GM12878 (cell line): ENCODE measurements around the gene MYL12B. TPM values are rescaled to one million over a fixed set of nuclear protein-coding genes. Genes with fewer than 3 reads are reported as not detected.

ENCODE experiments used
- E2F8 ChIP-seq: fragments of 450-650 bp; IDR thresholded peaks from 2 replicates; pipeline ENCODE4 v1.6.1; 2018; ENCODE audit warnings: mild to moderate bottlenecking, low read depth, moderate library complexity; ENCODE audit not compliant: partially characterized antibody
- EGR1 ChIP-seq, 2 experiments: IDR thresholded peaks; 1 replicate in 1 of 2; 2 replicates in 1 of 2; pipeline ENCODE4 v1.6.1; 2011 to 2012; ENCODE audit warnings: low read depth in 2 of 2, low read length in 2 of 2, borderline replicate concordance in 1 of 2, mild to moderate bottlenecking in 1 of 2, moderate library complexity in 1 of 2
- ETV6 ChIP-seq, 2 experiments: fragments of 450-650 bp in 1 of 2; IDR thresholded peaks in 1 of 2; conservative IDR thresholded peaks in 1 of 2; 2 replicates each; pipeline ENCODE4 v1.6.1; 2014; ENCODE audit warnings: antibody characterized with exemption in 1 of 2, borderline replicate concordance in 1 of 2, low read depth in 1 of 2, mild to moderate bottlenecking in 1 of 2, moderate library complexity in 1 of 2
- KLF5 ChIP-seq: fragments of 450-650 bp; IDR thresholded peaks from 2 replicates; pipeline ENCODE4 v1.6.1; 2014; ENCODE audit warnings: mild to moderate bottlenecking; ENCODE audit not compliant: partially characterized antibody
- NFXL1 ChIP-seq: fragments of 450-650 bp; IDR thresholded peaks from 2 replicates; pipeline ENCODE4 v1.6.1; 2017; ENCODE audit warnings: antibody characterized with exemption, mild to moderate bottlenecking, borderline replicate concordance
- NR2F1 ChIP-seq: fragments of 450-650 bp; conservative IDR thresholded peaks from 2 replicates; pipeline ENCODE4 v1.6.1; 2017; ENCODE audit warnings: mild to moderate bottlenecking
- RELB ChIP-seq: fragments of 450-650 bp; IDR thresholded peaks from 2 replicates; pipeline ENCODE4 v1.6.1; 2017; ENCODE audit warnings: low read depth, mild to moderate bottlenecking, moderate library complexity
- RFX5 ChIP-seq: IDR thresholded peaks from 2 replicates; pipeline ENCODE4 v1.6.1; 2011; ENCODE audit warnings: low read depth, low read length, improper control_type of control experiment
- WRNIP1 ChIP-seq: IDR thresholded peaks from 2 replicates; pipeline ENCODE4 v1.6.1; 2011; ENCODE audit warnings: low read depth, low read length, improper control_type of control experiment, borderline replicate concordance
- ZBTB40 ChIP-seq: fragments of 450-650 bp; IDR thresholded peaks from 2 replicates; pipeline ENCODE4 v1.6.1; 2016; ENCODE audit warnings: mild to moderate bottlenecking, moderate library complexity, borderline replicate concordance
- polyA plus RNA-seq, 11 experiments: library from polyadenylated mRNA; depleted of rRNA in 4 of 11; unstranded in 6 of 11; stranded (reverse) in 5 of 11; fragments of >200 nt; fragmentation: Nextera tagmentation in 4 of 11; fragmentation: Illumina TruSeq in 1 of 11; extraction: Ambion mirVana in 4 of 11; extraction: Trizol in 1 of 11; gene quantifications; 1 replicate in 1 of 11; 2 replicates in 10 of 11; pipeline versions ENCODE4 v1.2.1 to v1.2.3, GENCODE V29; 2011 to 2016; ENCODE audit warnings: inconsistent platforms in 2 of 11, missing spikeins in 2 of 11, low read depth in 1 of 11
- total RNA-seq, 4 experiments: library from RNA; depleted of rRNA in 3 of 4; stranded (reverse); fragments of >200 nt in 3 of 4; fragmentation: Illumina TruSeq in 1 of 4; extraction: Trizol in 1 of 4; gene quantifications; 2 replicates each; pipeline versions ENCODE4 v1.2.1 to v1.2.3, GENCODE V29; 2013 to 2021
- TF ChIP-seq, protein P1 (sequence below): IDR thresholded peaks from 2 replicates; pipeline ENCODE4 v1.6.1; 2012; ENCODE audit warnings: low read length, inconsistent platforms
- TF ChIP-seq, protein P2 (sequence below): fragments of 450-650 bp; IDR thresholded peaks from 2 replicates; pipeline ENCODE4 v1.6.1; 2017; ENCODE audit warnings: mild to moderate bottlenecking, moderate library complexity

The MYL12B gene
- total and polyA plus RNA-seq, 10 of the 15 experiments (the other 5 are each of a cell fraction or from before 2014, with no cell fraction given): 179 to 739 (median 400) TPM

DNA sequence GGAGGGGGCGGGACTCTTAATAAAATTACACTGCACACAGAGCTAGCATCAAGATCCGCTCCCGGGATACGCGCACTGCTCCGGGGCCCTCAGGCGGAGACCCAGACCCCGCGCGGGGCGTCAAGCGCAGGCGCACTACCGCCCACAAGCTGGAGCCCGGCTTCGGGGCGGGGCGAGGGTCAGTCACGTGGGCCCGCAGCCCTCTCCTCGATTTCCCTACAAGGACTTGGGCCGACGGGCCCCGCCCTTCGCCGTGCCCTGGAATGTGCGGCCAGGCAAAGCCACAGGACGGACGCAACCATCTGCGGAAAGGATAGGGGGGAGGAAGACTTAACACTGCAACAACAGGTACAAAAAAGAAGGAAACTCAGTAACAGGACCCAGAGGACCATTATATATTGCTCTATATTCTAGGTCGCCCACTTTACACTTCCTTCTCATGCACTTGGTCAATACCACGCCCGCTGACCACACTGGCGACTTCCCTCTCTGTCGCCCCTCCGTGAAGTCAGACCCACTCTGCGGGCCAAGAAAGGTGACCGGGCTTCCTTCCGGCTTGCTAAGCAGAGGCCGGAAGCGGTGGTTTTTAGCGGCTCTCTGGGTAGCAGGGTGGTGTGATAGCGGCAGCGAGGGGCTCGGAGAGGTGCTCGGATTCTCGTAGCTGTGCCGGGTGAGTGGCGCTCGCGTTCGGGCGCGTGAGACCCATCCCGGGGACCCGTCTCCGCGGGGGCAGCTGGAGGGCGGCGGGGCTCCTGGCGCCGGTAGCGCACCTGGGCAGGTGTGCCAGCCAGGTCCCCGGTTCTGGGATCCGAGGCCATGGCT lies 14.5 kb upstream of the MYL12B start, which contains the start of gene MYL12A (continued):
- TF ChIP-seq ZBTB40 (peak; percentile 89; the same call in 1 of the 2 replicates), ETV6 (conservative IDR thresholded peaks at IDR 0.05 in 1 of 2, IDR thresholded peaks at IDR 0.05 in 1 of 2; ENCODE audit: borderline replicate concordance in 1 of 2, low read depth in 1 of 2) (peak; percentile 49 to 98; a peak in 3 of 4 replicates), RFX5 (no peak), NR2F1 (peak; percentile 97), E2F8 (peak; percentile 76), WRNIP1 (0 out of 2 replicates have a peak, but pooled peaks have one; percentile 17), EGR1 (IDR thresholded peaks at IDR 0.05; ENCODE audit: borderline replicate concordance in 1 of 2, low read depth in 2 of 2, low read length in 2 of 2) (peak in 1 of 2 experiments; percentile 74; a peak in 2 of 3 replicates), KLF5 (peak; percentile 99), RELB (peak; percentile 99), NFXL1 (no peak)
- TF ChIP-seq, protein P1, sequence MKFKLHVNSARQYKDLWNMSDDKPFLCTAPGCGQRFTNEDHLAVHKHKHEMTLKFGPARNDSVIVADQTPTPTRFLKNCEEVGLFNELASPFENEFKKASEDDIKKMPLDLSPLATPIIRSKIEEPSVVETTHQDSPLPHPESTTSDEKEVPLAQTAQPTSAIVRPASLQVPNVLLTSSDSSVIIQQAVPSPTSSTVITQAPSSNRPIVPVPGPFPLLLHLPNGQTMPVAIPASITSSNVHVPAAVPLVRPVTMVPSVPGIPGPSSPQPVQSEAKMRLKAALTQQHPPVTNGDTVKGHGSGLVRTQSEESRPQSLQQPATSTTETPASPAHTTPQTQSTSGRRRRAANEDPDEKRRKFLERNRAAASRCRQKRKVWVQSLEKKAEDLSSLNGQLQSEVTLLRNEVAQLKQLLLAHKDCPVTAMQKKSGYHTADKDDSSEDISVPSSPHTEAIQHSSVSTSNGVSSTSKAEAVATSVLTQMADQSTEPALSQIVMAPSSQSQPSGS: no peak
- TF ChIP-seq, protein P2, sequence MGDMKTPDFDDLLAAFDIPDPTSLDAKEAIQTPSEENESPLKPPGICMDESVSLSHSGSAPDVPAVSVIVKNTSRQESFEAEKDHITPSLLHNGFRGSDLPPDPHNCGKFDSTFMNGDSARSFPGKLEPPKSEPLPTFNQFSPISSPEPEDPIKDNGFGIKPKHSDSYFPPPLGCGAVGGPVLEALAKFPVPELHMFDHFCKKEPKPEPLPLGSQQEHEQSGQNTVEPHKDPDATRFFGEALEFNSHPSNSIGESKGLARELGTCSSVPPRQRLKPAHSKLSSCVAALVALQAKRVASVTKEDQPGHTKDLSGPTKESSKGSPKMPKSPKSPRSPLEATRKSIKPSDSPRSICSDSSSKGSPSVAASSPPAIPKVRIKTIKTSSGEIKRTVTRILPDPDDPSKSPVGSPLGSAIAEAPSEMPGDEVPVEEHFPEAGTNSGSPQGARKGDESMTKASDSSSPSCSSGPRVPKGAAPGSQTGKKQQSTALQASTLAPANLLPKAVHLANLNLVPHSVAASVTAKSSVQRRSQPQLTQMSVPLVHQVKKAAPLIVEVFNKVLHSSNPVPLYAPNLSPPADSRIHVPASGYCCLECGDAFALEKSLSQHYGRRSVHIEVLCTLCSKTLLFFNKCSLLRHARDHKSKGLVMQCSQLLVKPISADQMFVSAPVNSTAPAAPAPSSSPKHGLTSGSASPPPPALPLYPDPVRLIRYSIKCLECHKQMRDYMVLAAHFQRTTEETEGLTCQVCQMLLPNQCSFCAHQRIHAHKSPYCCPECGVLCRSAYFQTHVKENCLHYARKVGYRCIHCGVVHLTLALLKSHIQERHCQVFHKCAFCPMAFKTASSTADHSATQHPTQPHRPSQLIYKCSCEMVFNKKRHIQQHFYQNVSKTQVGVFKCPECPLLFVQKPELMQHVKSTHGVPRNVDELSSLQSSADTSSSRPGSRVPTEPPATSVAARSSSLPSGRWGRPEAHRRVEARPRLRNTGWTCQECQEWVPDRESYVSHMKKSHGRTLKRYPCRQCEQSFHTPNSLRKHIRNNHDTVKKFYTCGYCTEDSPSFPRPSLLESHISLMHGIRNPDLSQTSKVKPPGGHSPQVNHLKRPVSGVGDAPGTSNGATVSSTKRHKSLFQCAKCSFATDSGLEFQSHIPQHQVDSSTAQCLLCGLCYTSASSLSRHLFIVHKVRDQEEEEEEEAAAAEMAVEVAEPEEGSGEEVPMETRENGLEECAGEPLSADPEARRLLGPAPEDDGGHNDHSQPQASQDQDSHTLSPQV: no peak
